Astrocyte (in vitro differentiated cells and primary cell): ENCODE data around the gene CENPF. TPM values are rescaled to one million over a fixed set of nuclear protein-coding genes. Genes with fewer than 3 reads are reported as not detected.

Experiments
- DNase-seq: peaks from one replicate; pipeline ENCODE4 v3.0.0-alpha.2; 2010; ENCODE audit warnings: low read depth
- FAIRE-seq: peaks from 2 replicates; lab custom pipeline; 2011; peaks lifted over from hg19 to GRCh38; lab: Jason Lieb, UNC
- H2AFZ ChIP-seq: 2 replicates; pipeline ENCODE4 v1.6.0; 2012; ENCODE audit warnings: low read depth, low read length, inconsistent platforms
- H3K27ac ChIP-seq: 2 replicates; pipeline ENCODE4 v1.5.1; 2011; ENCODE audit warnings: low read depth, low read length, inconsistent platforms
- H3K27me3 ChIP-seq: 2 replicates; pipeline ENCODE4 v1.6.0; 2011; ENCODE audit warnings: low read length, inconsistent platforms; ENCODE audit not compliant: insufficient read depth
- H3K36me3 ChIP-seq: 2 replicates; pipeline ENCODE4 v1.5.1; 2011; ENCODE audit warnings: low read length, inconsistent platforms; ENCODE audit not compliant: insufficient read depth
- H3K4me1 ChIP-seq: 2 replicates; pipeline ENCODE4 v1.5.1; 2011; ENCODE audit warnings: low read length, inconsistent platforms; ENCODE audit not compliant: insufficient read depth
- H3K4me2 ChIP-seq: 2 replicates; pipeline ENCODE4 v1.6.0; 2012; ENCODE audit warnings: low read length, inconsistent platforms
- H3K4me3 ChIP-seq: 2 replicates; pipeline ENCODE4 v1.5.1; 2011; ENCODE audit warnings: low read depth, mild to moderate bottlenecking, low read length, inconsistent platforms; ENCODE audit not compliant: insufficient read depth
- H3K79me2 ChIP-seq: 2 replicates; pipeline ENCODE4 v1.6.0; 2012; ENCODE audit warnings: mild to moderate bottlenecking, low read length, inconsistent platforms; ENCODE audit not compliant: insufficient read depth
- H3K9ac ChIP-seq: 2 replicates; pipeline ENCODE4 v1.6.0; 2012; ENCODE audit warnings: mild to moderate bottlenecking, low read length, inconsistent platforms
- H3K9me3 ChIP-seq: 2 replicates; pipeline ENCODE4 v1.5.1; 2012; ENCODE audit warnings: low read depth, mild to moderate bottlenecking, low read length, inconsistent platforms; ENCODE audit not compliant: insufficient read depth
- H4K20me1 ChIP-seq: 2 replicates; pipeline ENCODE4 v1.6.0; 2012; ENCODE audit warnings: low read length, inconsistent platforms; ENCODE audit not compliant: insufficient read depth
- H3K27ac Mint-ChIP-seq: one replicate; pipeline ENCODE4 v1.8.0; 2021; ENCODE audit warnings: mild to moderate bottlenecking, mixed read lengths; ENCODE audit not compliant: unreplicated experiment
- H3K27me3 Mint-ChIP-seq: one replicate; pipeline ENCODE4 v1.8.0; 2021; ENCODE audit warnings: low read depth, mixed read lengths; ENCODE audit not compliant: unreplicated experiment
- H3K36me3 Mint-ChIP-seq: one replicate; pipeline ENCODE4 v1.8.0; 2021; ENCODE audit warnings: low read depth, mixed read lengths; ENCODE audit not compliant: unreplicated experiment
- H3K4me1 Mint-ChIP-seq: one replicate; pipeline ENCODE4 v1.8.0; 2021; ENCODE audit warnings: low read depth, mixed read lengths; ENCODE audit not compliant: unreplicated experiment
- H3K4me3 Mint-ChIP-seq: one replicate; pipeline ENCODE4 v1.8.0; 2021; ENCODE audit warnings: mild to moderate bottlenecking, moderate library complexity, mixed read lengths; ENCODE audit not compliant: unreplicated experiment
- H3K9me3 Mint-ChIP-seq: one replicate; pipeline ENCODE4 v1.8.0; 2021; ENCODE audit warnings: mild to moderate bottlenecking, mixed read lengths; ENCODE audit not compliant: unreplicated experiment
- EZH2 ChIP-seq: IDR thresholded peaks from 2 replicates; pipeline ENCODE4 v1.6.1; 2012; ENCODE audit warnings: mild to moderate bottlenecking, low read length, inconsistent platforms; ENCODE audit not compliant: insufficient read depth
- total RNA-seq: library from RNA; stranded (reverse); gene quantifications from 2 replicates; pipeline ENCODE4 v1.2.1, GENCODE V29; 2021
- TF ChIP-seq, protein P1 (sequence below): IDR thresholded peaks from 2 replicates; pipeline ENCODE4 v1.5.1; 2011; ENCODE audit warnings: low read depth, mild to moderate bottlenecking, inconsistent platforms, low read length, moderate library complexity; ENCODE audit not compliant: insufficient read depth

The CENPF gene
- total RNA-seq, 1 donor from 2014 or later: 22.9 TPM

DNA sequence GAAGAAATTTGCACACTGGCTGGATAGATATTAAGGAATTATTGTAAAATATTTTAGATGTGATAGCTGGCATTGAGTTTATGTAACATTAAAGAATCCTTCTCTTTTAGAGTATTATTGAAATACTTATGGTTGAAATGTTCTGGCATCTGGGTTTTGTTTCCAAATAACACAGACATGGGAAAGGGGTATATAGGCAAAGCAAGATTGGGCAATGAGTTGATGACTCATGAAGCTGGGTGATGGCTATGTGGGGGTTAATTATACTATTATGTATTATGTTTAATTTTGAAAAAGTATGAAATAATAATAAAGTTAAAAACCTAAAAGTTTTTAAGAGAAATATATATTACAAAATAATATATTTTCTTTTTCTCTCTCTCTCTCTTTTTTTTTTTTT lies 39.1 kb upstream of the CENPF start:
- Histone ChIP-seq H2AFZ (no peak overlapping the region), H3K4me2 (no peak overlapping the region), H3K36me3 (no peaks in the 10 kb centered on the region), H3K27me3 (no peaks in the 10 kb centered on the region), H3K4me3 (no peak overlapping the region), H3K9me3 (no peaks in the 10 kb centered on the region), H3K27ac (no peak overlapping the region), H3K79me2 (no peaks in the 10 kb centered on the region), H3K9ac (no peak overlapping the region), H3K4me1 (peaks cover 30% of the 10 kb centered on the region), H4K20me1 (no peaks in the 10 kb centered on the region)
- no peaks in the 10 kb centered on the region for H3K36me3 Mint-ChIP-seq
- H3K27me3 Mint-ChIP-seq: no peaks in the 10 kb centered on the region
- peaks cover 27% of the 10 kb centered on the region for H3K4me1 Mint-ChIP-seq
- no peak for TF ChIP-seq EZH2
- TF ChIP-seq, protein P1, sequence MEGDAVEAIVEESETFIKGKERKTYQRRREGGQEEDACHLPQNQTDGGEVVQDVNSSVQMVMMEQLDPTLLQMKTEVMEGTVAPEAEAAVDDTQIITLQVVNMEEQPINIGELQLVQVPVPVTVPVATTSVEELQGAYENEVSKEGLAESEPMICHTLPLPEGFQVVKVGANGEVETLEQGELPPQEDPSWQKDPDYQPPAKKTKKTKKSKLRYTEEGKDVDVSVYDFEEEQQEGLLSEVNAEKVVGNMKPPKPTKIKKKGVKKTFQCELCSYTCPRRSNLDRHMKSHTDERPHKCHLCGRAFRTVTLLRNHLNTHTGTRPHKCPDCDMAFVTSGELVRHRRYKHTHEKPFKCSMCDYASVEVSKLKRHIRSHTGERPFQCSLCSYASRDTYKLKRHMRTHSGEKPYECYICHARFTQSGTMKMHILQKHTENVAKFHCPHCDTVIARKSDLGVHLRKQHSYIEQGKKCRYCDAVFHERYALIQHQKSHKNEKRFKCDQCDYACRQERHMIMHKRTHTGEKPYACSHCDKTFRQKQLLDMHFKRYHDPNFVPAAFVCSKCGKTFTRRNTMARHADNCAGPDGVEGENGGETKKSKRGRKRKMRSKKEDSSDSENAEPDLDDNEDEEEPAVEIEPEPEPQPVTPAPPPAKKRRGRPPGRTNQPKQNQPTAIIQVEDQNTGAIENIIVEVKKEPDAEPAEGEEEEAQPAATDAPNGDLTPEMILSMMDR: no peak
- FAIRE-seq (no peak), DNase-seq (no peak)
- no peak overlapping the region for H3K4me3 Mint-ChIP-seq
- H3K27ac Mint-ChIP-seq: no peak overlapping the region
- H3K9me3 Mint-ChIP-seq: no peaks in the 10 kb centered on the region

DNA sequence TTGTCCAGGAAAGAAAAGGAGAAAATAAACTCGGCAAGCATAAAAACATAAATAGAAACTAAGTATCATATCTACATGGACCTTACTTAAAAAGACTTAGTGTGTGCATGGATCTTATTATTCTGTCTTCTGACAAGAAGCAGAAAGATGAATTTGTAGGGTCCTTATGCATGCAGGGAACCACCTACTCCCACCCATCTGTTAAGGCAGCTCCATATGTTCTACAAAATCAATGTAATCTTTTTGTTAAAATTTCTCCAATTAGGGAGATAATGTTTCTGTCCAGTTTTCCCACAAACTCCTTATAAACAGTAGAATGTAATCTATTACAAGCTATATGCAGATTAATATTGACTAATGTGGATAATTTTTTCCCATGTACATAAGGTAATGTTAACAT lies 37.7 kb upstream of the CENPF start:
- FAIRE-seq: no peak
- H3K4me3 Mint-ChIP-seq: no peak overlapping the region

More for the DNA sequence above, 37.7 kb upstream of the CENPF start:
- no peak for DNase-seq
- no peak overlapping the region for H2AFZ ChIP-seq
- H3K9me3 ChIP-seq: no peaks in the 10 kb centered on the region
- H3K4me3 ChIP-seq: no peak overlapping the region
- H3K27ac ChIP-seq: no peak overlapping the region
- H3K36me3 ChIP-seq: no peaks in the 10 kb centered on the region
- no peak overlapping the region for H3K27ac Mint-ChIP-seq
- TF ChIP-seq, protein P1: no peak
- TF ChIP-seq EZH2: no peak
- no peaks in the 10 kb centered on the region for H3K9me3 Mint-ChIP-seq
- no peaks in the 10 kb centered on the region for H3K27me3 Mint-ChIP-seq
- no peak overlapping the region for H3K4me2 ChIP-seq
- peaks cover 40% of the 10 kb centered on the region for H3K4me1 ChIP-seq
- H3K79me2 ChIP-seq: no peaks in the 10 kb centered on the region
- no peak overlapping the region for H3K9ac ChIP-seq
- no peaks in the 10 kb centered on the region for H4K20me1 ChIP-seq
- no peaks in the 10 kb centered on the region for H3K36me3 Mint-ChIP-seq
- no peaks in the 10 kb centered on the region for H3K27me3 ChIP-seq
- peaks cover 35% of the 10 kb centered on the region for H3K4me1 Mint-ChIP-seq
